ENCODE data around the gene ZFP90.

The ZFP90 gene

DNA sequence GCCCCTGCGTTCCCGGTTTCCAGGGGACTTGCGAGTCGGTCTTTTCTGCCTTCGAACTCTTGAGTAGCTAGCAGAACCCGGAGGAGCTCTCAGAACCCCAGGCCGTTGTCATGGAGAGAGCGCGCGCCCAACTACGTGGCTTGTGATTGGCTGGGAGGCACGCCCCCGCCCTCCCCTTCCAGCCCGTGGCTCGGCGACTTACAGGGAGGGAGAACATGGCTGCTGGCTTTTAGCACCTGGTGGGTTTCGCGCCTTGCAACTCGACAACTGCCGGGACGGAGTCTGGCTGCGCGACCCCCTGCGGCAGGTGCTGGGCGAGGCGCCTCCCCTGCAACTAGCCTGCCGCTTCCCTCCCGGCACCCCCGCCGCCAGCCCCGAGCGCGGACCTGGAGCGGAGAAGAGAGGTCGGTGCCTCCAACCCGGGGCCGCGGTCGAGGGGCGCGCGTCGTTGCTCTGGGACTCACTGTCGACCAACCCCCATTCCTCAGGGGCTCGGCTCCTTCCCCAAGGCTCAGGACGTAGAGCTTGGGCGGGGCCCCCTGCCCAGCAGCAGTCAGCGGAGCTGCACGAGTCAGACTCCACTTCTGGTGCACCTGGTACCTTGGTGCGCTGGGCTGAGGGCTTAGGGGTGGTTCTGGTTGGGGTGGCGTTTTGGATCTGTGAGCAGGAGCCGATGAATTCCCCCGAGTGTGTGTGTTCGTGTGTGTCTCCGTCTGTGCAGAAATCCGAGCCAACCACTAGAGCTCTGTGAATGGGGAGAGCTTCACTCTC, 9.0 kb upstream of the ZFP90 start:
- H3K27ac ChIP-seq (ENCODE audit: extremely low read depth, low read depth, low read length): no peak overlapping the region; the same call in 1 of the 2 replicates
- peak overlapping the region; percentile 61 for H3K4me3 ChIP-seq (ENCODE audit: low read depth, low read length)
- H3K4me1 ChIP-seq (ENCODE audit: control insufficient read depth, insufficient read depth, low read length): no peaks in the 10 kb centered on the region
- POLR2A ChIA-PET: interaction anchor here (0.6 to 1.4 kb wide), 3 partner anchors 9 to 592 kb away, joined by 3 to 6 read pairs (median 4); no protein-coding TSS in a partner anchor
- CTCF ChIA-PET: interaction anchor here (1.1 to 2.1 kb wide), 7 partner anchors 9 to 583 kb away, joined by 3 to 14 read pairs (median 5); no protein-coding TSS in a partner anchor
- H3K36me3 ChIP-seq (ENCODE audit: control insufficient read depth in 2 of 2, insufficient read depth in 1 of 2, low read length in 2 of 2): no peaks in the 10 kb centered on the region
- no peaks in the 10 kb centered on the region for H3K9me3 ChIP-seq (ENCODE audit: control insufficient read depth, insufficient read depth, low read depth, low read length)
- TF ChIP-seq SP2 (tag by site-specific recombination; IDR thresholded peaks at IDR 0.05) (peak; percentile 67), GLIS1 (tag by site-specific recombination; IDR thresholded peaks at IDR 0.05) (peak; percentile 20; the same call in 1 of the 2 replicates), ZFP37 (tag by site-specific recombination; IDR thresholded peaks at IDR 0.05) (no peak), ZIC2 (tag by site-specific recombination; IDR thresholded peaks at IDR 0.05) (peak; percentile 75), ZNF324 (tag by site-specific recombination; IDR thresholded peaks at IDR 0.05) (no peak), ZFHX2 (tag by site-specific recombination; conservative IDR thresholded peaks at IDR 0.05) (peak; percentile 48; the same call in 1 of the 2 replicates), ZFP3 (tag by site-specific recombination; IDR thresholded peaks at IDR 0.05; ENCODE audit: low read depth) (peak; percentile 52; the same call in 1 of the 2 replicates), ZNF660 (tag by site-specific recombination; IDR thresholded peaks at IDR 0.05) (no peak), ZNF302 (tag by site-specific recombination; IDR thresholded peaks at IDR 0.05; ENCODE audit: low read depth) (no peak), ZNF558 (tag by site-specific recombination; IDR thresholded peaks at IDR 0.05) (no peak), ZNF473 (tag by site-specific recombination; IDR thresholded peaks at IDR 0.05) (no peak), ZNF664 (tag by site-specific recombination; IDR thresholded peaks at IDR 0.05) (no peak), ZNF785 (tag by site-specific recombination; IDR thresholded peaks at IDR 0.05) (no peak)
- TF ChIP-seq, protein P1, sequence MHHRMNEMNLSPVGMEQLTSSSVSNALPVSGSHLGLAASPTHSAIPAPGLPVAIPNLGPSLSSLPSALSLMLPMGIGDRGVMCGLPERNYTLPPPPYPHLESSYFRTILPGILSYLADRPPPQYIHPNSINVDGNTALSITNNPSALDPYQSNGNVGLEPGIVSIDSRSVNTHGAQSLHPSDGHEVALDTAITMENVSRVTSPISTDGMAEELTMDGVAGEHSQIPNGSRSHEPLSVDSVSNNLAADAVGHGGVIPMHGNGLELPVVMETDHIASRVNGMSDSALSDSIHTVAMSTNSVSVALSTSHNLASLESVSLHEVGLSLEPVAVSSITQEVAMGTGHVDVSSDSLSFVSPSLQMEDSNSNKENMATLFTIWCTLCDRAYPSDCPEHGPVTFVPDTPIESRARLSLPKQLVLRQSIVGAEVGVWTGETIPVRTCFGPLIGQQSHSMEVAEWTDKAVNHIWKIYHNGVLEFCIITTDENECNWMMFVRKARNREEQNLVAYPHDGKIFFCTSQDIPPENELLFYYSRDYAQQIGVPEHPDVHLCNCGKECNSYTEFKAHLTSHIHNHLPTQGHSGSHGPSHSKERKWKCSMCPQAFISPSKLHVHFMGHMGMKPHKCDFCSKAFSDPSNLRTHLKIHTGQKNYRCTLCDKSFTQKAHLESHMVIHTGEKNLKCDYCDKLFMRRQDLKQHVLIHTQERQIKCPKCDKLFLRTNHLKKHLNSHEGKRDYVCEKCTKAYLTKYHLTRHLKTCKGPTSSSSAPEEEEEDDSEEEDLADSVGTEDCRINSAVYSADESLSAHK (tag by site-specific recombination; IDR thresholded peaks at IDR 0.05): no peak
- TF ChIP-seq, protein P2, sequence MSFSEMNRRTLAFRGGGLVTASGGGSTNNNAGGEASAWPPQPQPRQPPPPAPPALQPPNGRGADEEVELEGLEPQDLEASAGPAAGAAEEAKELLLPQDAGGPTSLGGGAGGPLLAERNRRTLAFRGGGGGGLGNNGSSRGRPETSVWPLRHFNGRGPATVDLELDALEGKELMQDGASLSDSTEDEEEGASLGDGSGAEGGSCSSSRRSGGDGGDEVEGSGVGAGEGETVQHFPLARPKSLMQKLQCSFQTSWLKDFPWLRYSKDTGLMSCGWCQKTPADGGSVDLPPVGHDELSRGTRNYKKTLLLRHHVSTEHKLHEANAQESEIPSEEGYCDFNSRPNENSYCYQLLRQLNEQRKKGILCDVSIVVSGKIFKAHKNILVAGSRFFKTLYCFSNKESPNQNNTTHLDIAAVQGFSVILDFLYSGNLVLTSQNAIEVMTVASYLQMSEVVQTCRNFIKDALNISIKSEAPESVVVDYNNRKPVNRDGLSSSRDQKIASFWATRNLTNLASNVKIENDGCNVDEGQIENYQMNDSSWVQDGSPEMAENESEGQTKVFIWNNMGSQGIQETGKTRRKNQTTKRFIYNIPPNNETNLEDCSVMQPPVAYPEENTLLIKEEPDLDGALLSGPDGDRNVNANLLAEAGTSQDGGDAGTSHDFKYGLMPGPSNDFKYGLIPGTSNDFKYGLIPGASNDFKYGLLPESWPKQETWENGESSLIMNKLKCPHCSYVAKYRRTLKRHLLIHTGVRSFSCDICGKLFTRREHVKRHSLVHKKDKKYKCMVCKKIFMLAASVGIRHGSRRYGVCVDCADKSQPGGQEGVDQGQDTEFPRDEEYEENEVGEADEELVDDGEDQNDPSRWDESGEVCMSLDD (tag by site-specific recombination; IDR thresholded peaks at IDR 0.05): no peak
- TF ChIP-seq, protein P3, sequence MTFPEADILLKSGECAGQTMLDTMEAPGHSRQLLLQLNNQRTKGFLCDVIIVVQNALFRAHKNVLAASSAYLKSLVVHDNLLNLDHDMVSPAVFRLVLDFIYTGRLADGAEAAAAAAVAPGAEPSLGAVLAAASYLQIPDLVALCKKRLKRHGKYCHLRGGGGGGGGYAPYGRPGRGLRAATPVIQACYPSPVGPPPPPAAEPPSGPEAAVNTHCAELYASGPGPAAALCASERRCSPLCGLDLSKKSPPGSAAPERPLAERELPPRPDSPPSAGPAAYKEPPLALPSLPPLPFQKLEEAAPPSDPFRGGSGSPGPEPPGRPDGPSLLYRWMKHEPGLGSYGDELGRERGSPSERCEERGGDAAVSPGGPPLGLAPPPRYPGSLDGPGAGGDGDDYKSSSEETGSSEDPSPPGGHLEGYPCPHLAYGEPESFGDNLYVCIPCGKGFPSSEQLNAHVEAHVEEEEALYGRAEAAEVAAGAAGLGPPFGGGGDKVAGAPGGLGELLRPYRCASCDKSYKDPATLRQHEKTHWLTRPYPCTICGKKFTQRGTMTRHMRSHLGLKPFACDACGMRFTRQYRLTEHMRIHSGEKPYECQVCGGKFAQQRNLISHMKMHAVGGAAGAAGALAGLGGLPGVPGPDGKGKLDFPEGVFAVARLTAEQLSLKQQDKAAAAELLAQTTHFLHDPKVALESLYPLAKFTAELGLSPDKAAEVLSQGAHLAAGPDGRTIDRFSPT (tag by site-specific recombination; IDR thresholded peaks at IDR 0.05): no peak
- TF ChIP-seq, protein P4, sequence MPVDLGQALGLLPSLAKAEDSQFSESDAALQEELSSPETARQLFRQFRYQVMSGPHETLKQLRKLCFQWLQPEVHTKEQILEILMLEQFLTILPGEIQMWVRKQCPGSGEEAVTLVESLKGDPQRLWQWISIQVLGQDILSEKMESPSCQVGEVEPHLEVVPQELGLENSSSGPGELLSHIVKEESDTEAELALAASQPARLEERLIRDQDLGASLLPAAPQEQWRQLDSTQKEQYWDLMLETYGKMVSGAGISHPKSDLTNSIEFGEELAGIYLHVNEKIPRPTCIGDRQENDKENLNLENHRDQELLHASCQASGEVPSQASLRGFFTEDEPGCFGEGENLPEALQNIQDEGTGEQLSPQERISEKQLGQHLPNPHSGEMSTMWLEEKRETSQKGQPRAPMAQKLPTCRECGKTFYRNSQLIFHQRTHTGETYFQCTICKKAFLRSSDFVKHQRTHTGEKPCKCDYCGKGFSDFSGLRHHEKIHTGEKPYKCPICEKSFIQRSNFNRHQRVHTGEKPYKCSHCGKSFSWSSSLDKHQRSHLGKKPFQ (tag by site-specific recombination; IDR thresholded peaks at IDR 0.05): no peak
- TF ChIP-seq, protein P5, sequence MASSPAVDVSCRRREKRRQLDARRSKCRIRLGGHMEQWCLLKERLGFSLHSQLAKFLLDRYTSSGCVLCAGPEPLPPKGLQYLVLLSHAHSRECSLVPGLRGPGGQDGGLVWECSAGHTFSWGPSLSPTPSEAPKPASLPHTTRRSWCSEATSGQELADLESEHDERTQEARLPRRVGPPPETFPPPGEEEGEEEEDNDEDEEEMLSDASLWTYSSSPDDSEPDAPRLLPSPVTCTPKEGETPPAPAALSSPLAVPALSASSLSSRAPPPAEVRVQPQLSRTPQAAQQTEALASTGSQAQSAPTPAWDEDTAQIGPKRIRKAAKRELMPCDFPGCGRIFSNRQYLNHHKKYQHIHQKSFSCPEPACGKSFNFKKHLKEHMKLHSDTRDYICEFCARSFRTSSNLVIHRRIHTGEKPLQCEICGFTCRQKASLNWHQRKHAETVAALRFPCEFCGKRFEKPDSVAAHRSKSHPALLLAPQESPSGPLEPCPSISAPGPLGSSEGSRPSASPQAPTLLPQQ (tag by site-specific recombination; IDR thresholded peaks at IDR 0.05): peak; percentile 49; the same call in 1 of the 2 replicates
- TF ChIP-seq, protein P6, sequence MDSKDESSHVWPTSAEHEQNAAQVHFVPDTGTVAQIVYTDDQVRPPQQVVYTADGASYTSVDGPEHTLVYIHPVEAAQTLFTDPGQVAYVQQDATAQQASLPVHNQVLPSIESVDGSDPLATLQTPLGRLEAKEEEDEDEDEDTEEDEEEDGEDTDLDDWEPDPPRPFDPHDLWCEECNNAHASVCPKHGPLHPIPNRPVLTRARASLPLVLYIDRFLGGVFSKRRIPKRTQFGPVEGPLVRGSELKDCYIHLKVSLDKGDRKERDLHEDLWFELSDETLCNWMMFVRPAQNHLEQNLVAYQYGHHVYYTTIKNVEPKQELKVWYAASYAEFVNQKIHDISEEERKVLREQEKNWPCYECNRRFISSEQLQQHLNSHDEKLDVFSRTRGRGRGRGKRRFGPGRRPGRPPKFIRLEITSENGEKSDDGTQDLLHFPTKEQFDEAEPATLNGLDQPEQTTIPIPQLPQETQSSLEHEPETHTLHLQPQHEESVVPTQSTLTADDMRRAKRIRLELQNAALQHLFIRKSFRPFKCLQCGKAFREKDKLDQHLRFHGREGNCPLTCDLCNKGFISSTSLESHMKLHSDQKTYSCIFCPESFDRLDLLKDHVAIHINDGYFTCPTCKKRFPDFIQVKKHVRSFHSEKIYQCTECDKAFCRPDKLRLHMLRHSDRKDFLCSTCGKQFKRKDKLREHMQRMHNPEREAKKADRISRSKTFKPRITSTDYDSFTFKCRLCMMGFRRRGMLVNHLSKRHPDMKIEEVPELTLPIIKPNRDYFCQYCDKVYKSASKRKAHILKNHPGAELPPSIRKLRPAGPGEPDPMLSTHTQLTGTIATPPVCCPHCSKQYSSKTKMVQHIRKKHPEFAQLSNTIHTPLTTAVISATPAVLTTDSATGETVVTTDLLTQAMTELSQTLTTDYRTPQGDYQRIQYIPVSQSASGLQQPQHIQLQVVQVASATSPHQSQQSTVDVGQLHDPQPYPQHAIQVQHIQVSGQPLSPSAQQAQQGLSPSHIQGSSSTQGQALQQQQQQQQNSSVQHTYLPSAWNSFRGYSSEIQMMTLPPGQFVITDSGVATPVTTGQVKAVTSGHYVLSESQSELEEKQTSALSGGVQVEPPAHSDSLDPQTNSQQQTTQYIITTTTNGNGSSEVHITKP (tag by site-specific recombination; IDR thresholded peaks at IDR 0.05): peak; percentile 37; the same call in 1 of the 2 replicates

Data from HEK293 (cell line).